GM19438 (cell line): ENCODE data around the gene ACP2.

ENCODE experiments used
- ATAC-seq: cut with Tn5 transposase; IDR thresholded peaks from one replicate; pipeline ENCODE4 v1.9.1; 2021; ENCODE audit warnings: low read depth; ENCODE audit not compliant: unreplicated experiment

Gene ACP2, protein sequence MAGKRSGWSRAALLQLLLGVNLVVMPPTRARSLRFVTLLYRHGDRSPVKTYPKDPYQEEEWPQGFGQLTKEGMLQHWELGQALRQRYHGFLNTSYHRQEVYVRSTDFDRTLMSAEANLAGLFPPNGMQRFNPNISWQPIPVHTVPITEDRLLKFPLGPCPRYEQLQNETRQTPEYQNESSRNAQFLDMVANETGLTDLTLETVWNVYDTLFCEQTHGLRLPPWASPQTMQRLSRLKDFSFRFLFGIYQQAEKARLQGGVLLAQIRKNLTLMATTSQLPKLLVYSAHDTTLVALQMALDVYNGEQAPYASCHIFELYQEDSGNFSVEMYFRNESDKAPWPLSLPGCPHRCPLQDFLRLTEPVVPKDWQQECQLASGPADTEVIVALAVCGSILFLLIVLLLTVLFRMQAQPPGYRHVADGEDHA

GRCh38 chr11:47248664-47249377 is at the start of gene ACP2:
TSS of gene ACP2 (minus strand) at chr11:47248814. CDS start at chr11:47248789, 25 bp downstream.
- ATAC-seq, result peak; percentile 92

DNA sequence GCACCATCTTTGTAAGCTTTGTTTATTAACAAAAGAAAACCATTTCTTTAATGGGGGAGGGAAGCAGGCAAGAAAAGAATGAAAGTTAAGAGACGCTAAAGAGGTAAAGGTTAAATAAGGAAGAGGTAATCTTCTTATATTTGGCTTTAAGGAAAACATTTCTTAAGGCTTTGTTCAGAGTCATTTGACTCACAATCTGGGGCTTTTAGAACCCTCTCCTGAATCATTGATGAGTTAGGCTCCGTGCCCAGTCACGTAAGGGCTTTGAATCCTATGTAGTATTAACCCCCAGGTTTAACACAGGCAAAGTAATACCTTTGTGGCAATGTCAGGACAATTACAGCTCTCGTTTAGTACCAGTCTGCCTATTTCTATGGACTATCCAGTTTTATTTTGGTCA is 47.4 kb upstream of the ACP2 start:
- ATAC-seq, result no peak

DNA sequence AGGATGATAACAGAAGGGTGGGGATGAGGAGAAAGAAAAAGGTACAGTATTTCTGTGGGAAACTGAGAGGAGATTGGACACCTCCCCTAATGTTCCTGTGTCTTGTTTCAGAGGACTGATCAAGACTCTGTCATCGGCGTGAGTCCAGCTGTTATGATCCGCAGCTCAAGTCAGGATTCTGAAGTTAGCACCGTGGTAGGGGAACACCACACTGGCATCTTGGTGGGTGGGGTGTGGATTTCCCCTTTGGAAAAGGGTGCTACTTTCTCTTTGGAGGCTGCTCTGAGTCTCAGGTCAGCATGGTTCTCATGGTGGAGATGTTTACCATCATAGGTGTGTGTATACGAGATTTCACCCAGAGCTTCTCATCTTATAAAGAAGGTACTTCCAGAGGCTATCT is 46.8 kb upstream of the ACP2 start:
- ATAC-seq, result no peak

- no peak for ATAC-seq
These were observed 41.2 kb upstream of the ACP2 start for GRCh38 chr11:47289856-47290255.

- no peak for ATAC-seq
These were observed 39.5 kb upstream of the ACP2 start for GRCh38 chr11:47288066-47288465.

GRCh38 chr11:47285969-47286770 is 37.6 kb upstream of the ACP2 start:
- ATAC-seq, result no peak

- no peak for ATAC-seq
These were observed 35.5 kb upstream of the ACP2 start for GRCh38 chr11:47284151-47284550.

DNA sequence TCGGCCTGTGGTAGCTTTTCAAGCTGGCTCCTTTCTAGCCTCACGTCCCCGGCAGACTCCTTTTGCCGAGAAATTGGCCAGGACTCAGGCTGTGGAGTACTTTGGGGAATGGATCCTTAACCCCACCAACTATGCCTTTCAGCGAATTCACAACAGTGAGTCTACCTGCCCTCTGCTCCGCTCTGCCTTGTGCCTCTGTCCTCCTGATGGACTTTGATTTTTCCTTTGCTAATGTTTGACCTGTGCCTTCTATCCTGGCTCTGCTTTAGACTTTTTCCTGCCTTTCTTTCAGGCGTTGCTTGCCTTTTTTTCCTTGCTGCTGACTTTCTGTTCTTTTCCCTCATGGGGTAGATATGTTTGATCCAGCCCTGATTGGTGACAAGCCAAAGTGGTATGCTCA is 33.8 kb upstream of the ACP2 start:
- no peak for ATAC-seq

DNA sequence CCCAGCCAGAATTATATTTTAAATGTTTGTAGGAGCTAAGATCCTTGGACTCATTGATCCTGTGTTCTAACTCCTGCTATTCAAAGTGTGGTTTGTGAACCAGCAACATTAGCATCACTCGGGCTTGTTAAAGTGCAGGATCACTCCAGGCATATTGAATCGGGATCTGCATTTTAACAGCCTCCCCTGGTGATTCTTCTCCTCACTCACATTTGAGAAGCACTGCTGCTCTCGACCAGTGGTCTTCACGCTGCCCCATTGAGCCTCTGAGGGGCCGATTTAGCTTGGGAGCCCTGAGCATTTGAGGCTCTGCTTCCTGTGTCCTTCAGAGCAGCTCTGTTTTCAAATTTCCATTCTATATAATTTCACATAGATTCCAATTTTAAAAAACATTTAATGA is 32.2 kb upstream of the ACP2 start:
- no peak for ATAC-seq

- no peak for ATAC-seq
These were observed 31.5 kb upstream of the ACP2 start for GRCh38 chr11:47280099-47280498.

DNA sequence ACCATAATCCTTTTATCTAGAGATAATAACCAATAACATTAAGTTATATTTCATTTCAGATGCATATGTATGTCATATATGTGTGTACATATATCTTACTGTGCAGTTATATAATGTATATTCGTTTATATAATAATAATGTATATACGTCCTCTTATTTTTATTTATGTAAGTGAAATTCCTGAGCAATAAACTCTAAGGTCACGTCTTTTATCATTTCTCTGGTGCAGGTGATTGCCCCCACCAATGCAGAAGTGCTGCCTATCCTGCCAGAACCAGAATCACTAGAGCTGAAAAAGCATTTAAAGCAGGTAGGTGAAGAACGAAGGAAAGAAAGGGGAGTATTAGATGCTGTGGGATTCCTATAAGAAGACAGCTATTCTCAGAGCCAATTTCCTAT is 30.2 kb upstream of the ACP2 start:
- no peak for ATAC-seq

GRCh38 chr11:47278058-47278457 is 29.4 kb upstream of the ACP2 start:
- ATAC-seq, result no peak

DNA sequence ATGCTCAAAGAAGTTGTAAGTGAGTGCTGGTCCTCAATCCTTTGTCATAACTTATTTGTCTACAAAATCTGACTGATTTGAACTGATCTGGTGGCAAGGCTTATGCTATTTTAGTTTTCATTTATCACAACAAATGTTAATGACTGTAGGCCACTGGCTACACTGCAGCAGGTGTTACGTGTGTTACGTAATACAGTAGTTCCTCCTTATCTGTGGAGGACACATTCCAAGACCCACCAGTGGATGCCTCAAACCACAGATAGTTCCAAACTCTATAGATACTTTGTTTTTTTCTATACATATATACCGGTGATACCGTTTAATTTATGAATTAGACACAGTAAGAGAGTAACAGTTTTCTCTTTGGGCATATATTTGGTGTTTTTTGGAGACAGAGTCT is 28.3 kb upstream of the ACP2 start:
- no peak for ATAC-seq

GRCh38 chr11:47274495-47275235 is 26.1 kb upstream of the ACP2 start:
- ATAC-seq, result no peak

DNA sequence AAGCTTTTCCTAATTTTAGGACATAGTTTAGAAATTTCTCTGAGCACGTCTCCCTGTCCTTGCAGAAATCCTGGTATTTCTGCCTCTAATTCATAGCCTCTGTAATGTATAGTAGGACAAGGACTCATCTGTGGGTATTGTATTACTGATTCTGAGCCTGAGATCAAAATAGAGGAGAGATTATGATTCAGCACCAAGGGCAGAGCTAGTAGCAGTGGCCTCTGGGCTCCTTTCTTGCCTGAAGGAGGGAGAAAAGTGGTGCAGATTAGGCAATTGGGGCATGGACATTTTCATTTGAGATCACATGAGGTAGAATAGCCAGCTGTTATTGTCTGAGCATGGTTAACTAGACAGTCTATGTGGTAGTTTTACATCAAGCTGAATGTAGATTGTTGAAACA is 24.1 kb upstream of the ACP2 start:
- no peak for ATAC-seq

DNA sequence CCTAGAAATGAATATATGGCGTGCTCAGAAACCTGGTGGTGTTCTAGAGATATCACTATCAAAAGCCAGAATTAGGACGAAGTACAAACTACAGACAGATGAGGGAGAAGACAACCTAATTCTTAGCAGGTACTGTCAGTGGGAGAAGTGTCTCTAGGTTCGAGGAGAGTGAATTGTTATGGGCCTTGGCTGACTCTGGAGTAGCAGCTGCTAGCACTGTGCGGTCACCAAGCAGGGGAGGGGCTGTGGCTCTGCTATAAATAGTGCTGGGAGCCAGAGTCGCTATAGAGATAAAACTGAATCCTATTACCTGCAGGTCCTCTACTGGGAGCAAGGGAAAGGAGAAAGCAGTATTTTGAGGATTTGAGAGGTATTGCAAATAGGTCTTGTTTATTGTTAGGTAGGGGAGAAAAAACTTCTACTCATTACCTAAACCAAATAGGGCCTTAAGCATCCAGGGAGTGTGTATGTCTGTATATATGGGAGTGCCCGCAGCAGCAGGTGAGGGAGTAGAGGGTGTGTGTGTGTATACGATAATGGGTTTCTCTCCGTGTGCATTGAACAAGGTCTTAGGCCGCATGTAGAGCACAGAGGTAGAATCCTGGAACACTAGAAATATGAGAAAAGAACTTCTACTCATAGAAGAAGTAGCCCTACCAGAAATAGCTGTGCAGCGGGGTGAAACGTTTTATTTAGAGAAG is 23.5 kb upstream of the ACP2 start:
- no peak for ATAC-seq

DNA sequence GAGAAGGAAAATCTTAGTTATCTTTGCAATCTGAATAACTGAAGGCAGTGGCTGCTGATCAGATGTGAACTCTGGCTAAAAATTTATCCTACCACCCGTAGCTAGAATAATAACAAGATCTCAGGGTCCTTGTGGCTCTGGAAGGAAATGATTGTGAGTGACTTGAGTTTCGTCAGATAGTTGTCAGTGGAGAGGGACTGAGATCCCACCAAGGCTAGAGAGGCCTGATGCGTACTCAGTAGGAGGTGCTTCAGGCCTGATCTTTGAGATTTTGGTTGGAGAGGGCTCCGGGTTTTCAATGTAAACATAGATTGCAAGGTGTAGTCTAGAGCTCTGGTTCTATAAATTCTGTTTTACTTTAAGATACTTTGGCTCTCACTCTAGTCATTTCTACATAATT is 22.7 kb upstream of the ACP2 start:
- no peak for ATAC-seq

- no peak for ATAC-seq
These were observed 22.0 kb upstream of the ACP2 start for GRCh38 chr11:47270331-47271271.

DNA sequence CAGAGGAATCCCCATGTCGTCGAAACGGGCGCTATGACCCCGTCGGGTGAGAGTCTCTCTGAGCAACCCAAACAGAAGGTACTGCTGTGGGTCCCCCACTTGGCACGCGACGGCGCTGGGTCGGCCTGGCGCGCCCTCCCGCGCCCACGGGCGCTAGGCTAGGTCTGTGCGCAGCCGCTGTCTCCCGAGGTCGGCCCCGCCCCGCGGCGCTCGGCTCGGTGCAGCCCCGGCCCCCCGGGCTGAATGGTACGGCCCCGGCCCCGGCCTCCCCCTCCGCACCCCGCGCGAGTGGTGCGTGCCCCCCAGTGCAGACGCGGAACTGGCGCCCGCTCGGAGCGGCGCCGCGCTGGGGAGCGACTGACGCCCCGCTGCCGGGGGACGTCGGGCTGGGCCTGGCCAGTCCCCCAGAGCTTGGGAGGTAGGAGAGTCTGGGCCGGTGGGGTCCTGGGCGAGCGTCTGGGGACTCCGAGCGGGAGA is 21.3 kb upstream of the ACP2 start, which contains the start of gene MADD:
TSS of gene MADD (plus strand) at position 305 of the 477 bp plus-strand sequence.
- peak; percentile 69 for ATAC-seq
